ENCODE results near the gene TIPARP.
"Not testable (repeated sequence)": the region's sequence is repeated elsewhere in the genome, so short reads cannot be mapped to it uniquely, and the experiment has no call there.

Gene TIPARP

DNA sequence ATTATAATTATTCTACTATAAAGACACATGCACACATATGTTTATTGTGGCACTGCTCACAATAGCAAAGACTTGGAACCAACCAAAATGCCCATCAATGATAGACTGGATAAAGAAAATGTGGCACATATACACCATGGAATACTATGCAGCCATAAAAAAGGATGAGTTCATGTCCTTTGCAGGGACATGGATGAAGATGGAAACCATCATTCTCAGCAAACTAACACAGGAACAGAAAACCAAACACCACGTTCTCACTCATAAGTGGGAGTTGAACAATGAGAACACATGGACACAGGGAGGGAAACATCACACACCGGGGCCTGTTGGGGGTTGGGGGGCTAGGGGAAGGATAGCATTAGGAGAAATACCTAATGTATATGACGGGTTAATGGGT lies 62.7 kb downstream of the TIPARP start:
- H3K18ac ChIP-seq (ENCODE audit: low read length); H2BK12ac ChIP-seq (ENCODE audit: low read length); H3K23ac ChIP-seq (ENCODE audit: low read length); H3K9me3 ChIP-seq (ENCODE audit: insufficient read depth, low read depth, low read length); H2BK120ac ChIP-seq (ENCODE audit: insufficient read depth, low read length, poor library complexity); H3K14ac ChIP-seq (ENCODE audit: low read length); H3K36me3 ChIP-seq (ENCODE audit: control insufficient read depth in 1 of 2, insufficient read depth in 2 of 2, low read length in 2 of 2); DNase-seq; H4K12ac ChIP-seq (ENCODE audit: low read depth, low read length); H3K79me1 ChIP-seq (ENCODE audit: low read length); H2AK5ac ChIP-seq (ENCODE audit: low read length); H2AFZ ChIP-seq (ENCODE audit: insufficient read depth, low read length, poor library complexity); H4K91ac ChIP-seq (ENCODE audit: low read depth, low read length); H3K4me3 ChIP-seq (ENCODE audit: low read depth, low read length); H3K27ac ChIP-seq (ENCODE audit: low read depth, low read length); H3K9ac ChIP-seq (ENCODE audit: low read length); H3K4me2 ChIP-seq (ENCODE audit: low read length); H3K27me3 ChIP-seq (ENCODE audit: insufficient read depth, low read length); H2BK5ac ChIP-seq (ENCODE audit: low read depth, low read length, poor library complexity); H3K4ac ChIP-seq (ENCODE audit: low read depth, low read length); H3K4me1 ChIP-seq (ENCODE audit: control insufficient read depth in 1 of 2, insufficient read depth in 2 of 2, low read length in 2 of 2); H4K8ac ChIP-seq (ENCODE audit: low read depth, low read length); H3K79me2 ChIP-seq (ENCODE audit: control insufficient read depth, insufficient read depth, low read length, poor library complexity): not testable (repeated sequence)
- no CpG with 5 or more reads among the region's 3 CpGs for WGBS (ENCODE audit: extremely low coverage, insufficient coverage, insufficient read length)

- Histone ChIP-seq H4K91ac (ENCODE audit: low read depth, low read length) (no peak overlapping the region), H3K18ac (ENCODE audit: low read length) (no peak overlapping the region), H2BK5ac (ENCODE audit: low read depth, low read length, poor library complexity) (no peak overlapping the region), H2AFZ (ENCODE audit: insufficient read depth, low read length, poor library complexity) (no peak overlapping the region), H2AK5ac (ENCODE audit: low read length) (no peak overlapping the region), H3K36me3 (ENCODE audit: control insufficient read depth in 1 of 2, insufficient read depth in 2 of 2, low read length in 2 of 2) (no peaks in the 10 kb centered on the region), H3K4me2 (ENCODE audit: low read length) (no peak overlapping the region), H3K27ac (ENCODE audit: low read depth, low read length) (no peak overlapping the region), H3K4ac (ENCODE audit: low read depth, low read length) (no peak overlapping the region), H4K12ac (ENCODE audit: low read depth, low read length) (no peak overlapping the region), H3K4me3 (ENCODE audit: low read depth, low read length) (no peak overlapping the region), H3K4me1 (ENCODE audit: control insufficient read depth in 1 of 2, insufficient read depth in 2 of 2, low read length in 2 of 2) (peaks cover 0 to 2% of the 10 kb centered on the region in 2 experiments), H2BK12ac (ENCODE audit: low read length) (no peak overlapping the region), H3K27me3 (ENCODE audit: insufficient read depth, low read length) (no peaks in the 10 kb centered on the region), H3K14ac (ENCODE audit: low read length) (no peak overlapping the region), H4K8ac (ENCODE audit: low read depth, low read length) (no peak overlapping the region), H3K9me3 (ENCODE audit: insufficient read depth, low read depth, low read length) (no peaks in the 10 kb centered on the region), H3K23ac (ENCODE audit: low read length) (no peak overlapping the region), H3K79me2 (ENCODE audit: control insufficient read depth, insufficient read depth, low read length, poor library complexity) (no peaks in the 10 kb centered on the region), H3K9ac (ENCODE audit: low read length) (no peak overlapping the region), H2BK120ac (ENCODE audit: insufficient read depth, low read length, poor library complexity) (no peak overlapping the region), H3K79me1 (ENCODE audit: low read length) (no peaks in the 10 kb centered on the region)
- DNase-seq = no peak
- WGBS (ENCODE audit: extremely low coverage, insufficient coverage, insufficient read length) = no CpG with 5 or more reads among the region's 5 CpGs
These were observed 63.9 kb downstream of the TIPARP start for GRCh38 chr3:156738251-156738650.

- Histone ChIP-seq H2AK5ac (ENCODE audit: low read length) (no peak overlapping the region), H2AFZ (ENCODE audit: insufficient read depth, low read length, poor library complexity) (no peak overlapping the region), H3K9me3 (ENCODE audit: insufficient read depth, low read depth, low read length) (no peaks in the 10 kb centered on the region), H2BK120ac (ENCODE audit: insufficient read depth, low read length, poor library complexity) (no peak overlapping the region), H3K79me2 (ENCODE audit: control insufficient read depth, insufficient read depth, low read length, poor library complexity) (no peaks in the 10 kb centered on the region), H3K27me3 (ENCODE audit: insufficient read depth, low read length) (no peaks in the 10 kb centered on the region), H3K18ac (ENCODE audit: low read length) (no peak overlapping the region), H2BK5ac (ENCODE audit: low read depth, low read length, poor library complexity) (no peak overlapping the region), H3K4ac (ENCODE audit: low read depth, low read length) (no peak overlapping the region), H3K27ac (ENCODE audit: low read depth, low read length) (no peak overlapping the region), H3K14ac (ENCODE audit: low read length) (no peak overlapping the region), H4K91ac (ENCODE audit: low read depth, low read length) (no peak overlapping the region), H3K9ac (ENCODE audit: low read length) (no peak overlapping the region), H3K79me1 (ENCODE audit: low read length) (no peaks in the 10 kb centered on the region), H3K23ac (ENCODE audit: low read length) (no peak overlapping the region), H3K4me3 (ENCODE audit: low read depth, low read length) (no peak overlapping the region), H2BK12ac (ENCODE audit: low read length) (no peak overlapping the region), H3K4me1 (ENCODE audit: control insufficient read depth in 1 of 2, insufficient read depth in 2 of 2, low read length in 2 of 2) (peaks cover 0 to 2% of the 10 kb centered on the region in 2 experiments), H3K4me2 (ENCODE audit: low read length) (no peak overlapping the region), H3K36me3 (ENCODE audit: control insufficient read depth in 1 of 2, insufficient read depth in 2 of 2, low read length in 2 of 2) (no peaks in the 10 kb centered on the region), H4K12ac (ENCODE audit: low read depth, low read length) (no peak overlapping the region), H4K8ac (ENCODE audit: low read depth, low read length) (no peak overlapping the region)
- WGBS (ENCODE audit: extremely low coverage, insufficient coverage, insufficient read length) = no CpG with 5 or more reads among the region's 2 CpGs
- no peak for DNase-seq
These were observed 65.6 kb downstream of the TIPARP start for GRCh38 chr3:156739976-156740375.

- H4K12ac ChIP-seq (ENCODE audit: low read depth, low read length); H3K79me2 ChIP-seq (ENCODE audit: control insufficient read depth, insufficient read depth, low read length, poor library complexity); H3K9ac ChIP-seq (ENCODE audit: low read length); H4K8ac ChIP-seq (ENCODE audit: low read depth, low read length); H2AK5ac ChIP-seq (ENCODE audit: low read length); H3K9me3 ChIP-seq (ENCODE audit: insufficient read depth, low read depth, low read length); H2BK120ac ChIP-seq (ENCODE audit: insufficient read depth, low read length, poor library complexity); H3K36me3 ChIP-seq (ENCODE audit: control insufficient read depth in 1 of 2, insufficient read depth in 2 of 2, low read length in 2 of 2); H3K23ac ChIP-seq (ENCODE audit: low read length); H3K27ac ChIP-seq (ENCODE audit: low read depth, low read length); H3K4ac ChIP-seq (ENCODE audit: low read depth, low read length); H3K4me2 ChIP-seq (ENCODE audit: low read length); H3K18ac ChIP-seq (ENCODE audit: low read length); H3K4me1 ChIP-seq (ENCODE audit: control insufficient read depth in 1 of 2, insufficient read depth in 2 of 2, low read length in 2 of 2); H2AFZ ChIP-seq (ENCODE audit: insufficient read depth, low read length, poor library complexity); H2BK12ac ChIP-seq (ENCODE audit: low read length); H3K27me3 ChIP-seq (ENCODE audit: insufficient read depth, low read length); H2BK5ac ChIP-seq (ENCODE audit: low read depth, low read length, poor library complexity); H3K14ac ChIP-seq (ENCODE audit: low read length); H3K4me3 ChIP-seq (ENCODE audit: low read depth, low read length); DNase-seq; H3K79me1 ChIP-seq (ENCODE audit: low read length): not testable (repeated sequence)
- no CpG with 5 or more reads among the region's 34 CpGs for WGBS (ENCODE audit: extremely low coverage, insufficient coverage, insufficient read length)
- peak overlapping the region; percentile 22 for H4K91ac ChIP-seq (ENCODE audit: low read depth, low read length)
These were observed 66.2 kb downstream of the TIPARP start for GRCh38 chr3:156740581-156740980.
